Ovary (tissue), 9 donors: ENCODE data around the gene SMCHD1. TPM values are rescaled to one million over a fixed set of nuclear protein-coding genes. Genes with fewer than 3 reads are reported as not detected.
"Not testable (repeated sequence)": the region's sequence is repeated elsewhere in the genome, so short reads cannot be mapped to it uniquely, and the experiment has no call there.

Experiments
- DNase-seq, 5 donors: peaks; one replicate each; pipeline ENCODE4 v3.0.0-alpha.2; 2019 to 2020
- H3K27ac ChIP-seq, 2 donors: fragments of 200-600 bp; one replicate each; pipeline versions ENCODE4 v1.5.1 to v1.8.0; 2019 to 2022
- H3K27me3 ChIP-seq: fragments of 200-600 bp; one replicate; pipeline ENCODE4 v1.8.0; 2022
- H3K36me3 ChIP-seq: fragments of 200-600 bp; sonication (generic); one replicate; pipeline ENCODE4 v1.5.1; 2019
- H3K4me1 ChIP-seq: one replicate; pipeline ENCODE4 v1.8.1; 2013; ENCODE audit warnings: mild to moderate bottlenecking, moderate library complexity; ENCODE audit not compliant: insufficient read depth
- H3K4me3 ChIP-seq: fragments of 200-600 bp; sonication (generic); one replicate; pipeline ENCODE4 v1.5.1; 2017
- H3K9me3 ChIP-seq, 2 donors: fragments of 200-600 bp in 1 of 2; sonication (generic) in 1 of 2; one replicate each; pipeline versions ENCODE4 v1.5.1 to v1.8.1; 2013 to 2019; ENCODE audit warnings: mild to moderate bottlenecking in 1 of 2, moderate library complexity in 1 of 2
- CTCF ChIP-seq, 3 donors: fragments of 450-650 bp in 2 of 3; fragments of 200-600 bp in 1 of 3; IDR thresholded peaks; one replicate each; pipeline versions ENCODE4 v1.5.1 to v1.8.0; 2016 to 2022; ENCODE audit warnings: antibody characterized with exemption in 3 of 3, mild to moderate bottlenecking in 1 of 3
- EP300 ChIP-seq: sonication (generic); formaldehyde crosslinking; IDR thresholded peaks from one replicate; pipeline ENCODE4 v1.6.1; 2017; ENCODE audit warnings: antibody characterized with exemption
- POLR2A ChIP-seq: fragments of 450-650 bp; IDR thresholded peaks from one replicate; pipeline ENCODE4 v1.6.1; 2017; ENCODE audit warnings: antibody characterized with exemption, mild to moderate bottlenecking, moderate library complexity
- WGBS, 3 donors: extraction: QIAGEN DNeasy Blood & Tissue Kit in 1 of 3; methylation state at CpG; one replicate each; pipeline versions ENCODE4 v1.1.5 to v1.1.7; 2013 to 2017; 5-methylcytosine and 5-hydroxymethylcytosine counted together
- intact Hi-C, 4 donors: fragments of 100-400 bp; cut with DNase I; formaldehyde crosslinking; loops; one replicate each; pipeline versions ENCODE4 v1.11.0 to v1.15.1; 2022 to 2023
- polyA plus RNA-seq, 2 donors: library from polyadenylated mRNA; stranded (reverse); fragments of 200-250 nt in 1 of 2; fragments of 350-450 nt in 1 of 2; fragmentation: Illumina TruSeq in 1 of 2; extraction: RNeasy Lipid Tissue Mini Kit (QIAGEN cat#74804) in 1 of 2; gene quantifications; one replicate each; pipeline ENCODE4 v1.2.3, GENCODE V29; 2013 to 2014
- total RNA-seq, 7 donors: library from RNA; depleted of rRNA in 2 of 7; stranded (reverse); fragments of >200 nt in 2 of 7; fragmentation: NEBNext Ultra II Directional in 3 of 7; extraction: Animal tissue kit (Norgen Biotek cat#: 25700) in 3 of 7; gene quantifications; one replicate each; pipeline versions ENCODE4 v1.1.0 to v1.2.4, GENCODE V29; 2016 to 2023
- donor health status: DM: no; HTN: no; CAD: no; lungs with moderate emphysema.
- donor health status: DM: no; HTN: no; CAD: no.
- donor health status: Bipolar disorder and iron deficiency.
- donor health status: DM: yes; HTN: yes; CAD: no.
- donor health status: DM: no; HTN: no; CAD: no.
- donor health status: DM: yes; HTN: yes; CAD: no.

SMCHD1 gene
- total and polyA plus RNA-seq, 9 donors: 15.6 to 82.7 (median 50.9) TPM

DNA sequence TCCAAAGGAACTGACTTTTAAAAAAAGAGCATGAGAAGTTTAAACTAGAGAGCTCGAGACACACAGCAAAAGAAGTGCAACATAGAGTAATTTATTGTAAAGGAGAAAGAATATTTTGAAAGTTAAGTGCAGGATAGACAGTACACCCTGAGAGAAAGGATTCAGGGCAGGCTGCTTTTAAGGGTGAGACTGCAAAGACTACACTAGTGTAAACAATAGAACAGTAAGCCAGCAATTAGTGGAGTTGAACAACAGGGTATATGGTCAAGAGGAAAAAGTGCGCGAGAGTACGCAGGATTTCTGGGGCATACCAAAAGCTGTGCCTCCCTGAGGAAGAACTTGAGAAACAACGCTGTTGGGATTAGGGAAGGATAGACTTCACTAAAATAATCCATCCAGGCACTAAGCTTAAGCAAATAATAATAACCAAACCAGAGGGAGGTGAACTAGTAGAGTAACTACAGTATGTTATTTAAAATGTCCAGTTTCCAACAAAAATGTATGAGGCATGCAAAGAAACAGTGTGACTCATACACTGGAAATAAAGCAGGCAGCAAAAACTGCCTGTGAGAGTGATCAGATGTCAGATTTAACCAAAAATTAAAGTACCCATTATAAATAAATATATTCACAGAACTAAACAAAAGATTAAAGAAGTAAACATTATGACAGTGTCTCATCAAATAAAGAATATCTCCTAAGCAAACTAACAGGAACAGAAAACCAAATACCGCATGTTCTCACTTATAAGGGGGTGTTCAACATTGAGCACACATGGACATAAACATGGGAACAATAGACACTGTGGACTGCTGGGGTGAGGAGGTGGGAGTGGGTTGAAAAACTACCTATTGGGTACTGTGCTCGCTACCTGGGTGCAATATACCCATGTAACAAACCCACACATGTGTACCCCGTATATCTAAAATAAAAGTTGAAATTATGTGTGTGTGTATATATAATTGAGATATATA is 150.7 kb downstream of the SMCHD1 start:
- DNase-seq: no peak
- H3K36me3 ChIP-seq: no peaks in the 10 kb centered on the region
- no peaks in the 10 kb centered on the region for H3K27me3 ChIP-seq
- 90 to 92% (median 91%) methylated on average over 8 of the region's 8 CpGs for WGBS, 3 donors
- no peaks in the 10 kb centered on the region for H3K4me1 ChIP-seq
- intact Hi-C loops: no loop called here
- TF ChIP-seq POLR2A (no peak), CTCF (IDR thresholded peaks at IDR 0.05) (no peak), EP300 (no peak)
- no peak overlapping the region for H3K27ac ChIP-seq
- H3K4me3 ChIP-seq: no peak overlapping the region
- H3K9me3 ChIP-seq: no peaks in the 10 kb centered on the region

GRCh38 chr18:2808640-2809039 is 153.1 kb downstream of the SMCHD1 start:
- H3K9me3 ChIP-seq, H3K36me3 ChIP-seq, H3K27ac ChIP-seq, H3K4me1 ChIP-seq, H3K27me3 ChIP-seq, intact Hi-C loops, DNase-seq, H3K4me3 ChIP-seq: not testable (repeated sequence)
- 86 to 87% (median 87%) methylated on average over 2 of the region's 2 CpGs for WGBS, 3 donors

DNA sequence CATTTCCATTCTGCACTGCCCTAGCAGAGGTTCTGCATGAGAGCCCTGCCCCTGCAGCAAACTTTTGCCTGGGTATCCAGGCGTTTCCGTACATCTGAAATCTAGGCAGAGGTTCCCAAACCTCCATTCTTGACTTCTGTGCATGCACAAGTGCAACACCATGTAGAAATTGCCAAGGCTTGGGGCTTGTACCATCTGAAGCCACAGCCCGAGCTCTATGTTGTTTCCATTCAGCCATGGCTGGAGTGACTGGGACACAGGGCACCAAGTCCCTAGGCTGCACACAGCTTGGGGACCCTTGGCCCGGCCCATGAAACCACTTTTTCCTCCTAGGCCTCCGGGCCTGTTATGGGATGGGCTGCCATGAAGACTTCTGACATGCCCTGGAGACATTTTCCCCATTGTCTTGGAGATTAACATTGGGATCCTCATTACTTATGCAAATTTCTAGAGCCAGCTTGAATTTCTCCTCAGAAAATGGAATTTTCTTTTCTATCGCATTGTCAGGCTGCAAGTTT is 154.2 kb downstream of the SMCHD1 start:
- H3K4me3 ChIP-seq, H3K4me1 ChIP-seq, H3K9me3 ChIP-seq, intact Hi-C loops, H3K36me3 ChIP-seq, DNase-seq, H3K27ac ChIP-seq, H3K27me3 ChIP-seq: not testable (repeated sequence)
- 93 to 99% (median 97%) methylated on average over 6 of the region's 6 CpGs for WGBS, 3 donors

DNA sequence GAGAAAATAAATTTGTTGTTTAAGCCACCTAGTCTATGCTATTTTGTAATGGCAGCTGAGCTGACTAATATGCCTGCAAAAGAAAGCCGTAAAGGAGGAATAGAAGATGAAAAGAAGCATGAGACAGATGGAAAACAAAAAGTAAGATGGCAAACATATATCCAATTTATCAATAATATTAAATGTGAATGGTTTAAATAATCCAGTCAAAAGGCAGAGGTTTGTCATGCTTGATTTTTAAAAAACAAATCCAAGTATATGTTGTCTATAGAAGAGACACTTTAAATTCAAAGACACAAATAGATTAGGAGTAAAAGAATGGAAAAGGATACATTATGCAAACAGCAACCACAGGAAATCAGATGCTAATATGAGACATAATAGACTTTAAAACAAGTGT is 155.9 kb downstream of the SMCHD1 start:
- H3K36me3 ChIP-seq: no peaks in the 10 kb centered on the region
- 96 to 98% (median 97%) methylated on average over 1 of the region's 1 CpG for WGBS, 3 donors
- TF ChIP-seq POLR2A: no peak
- no peak for TF ChIP-seq EP300
- TF ChIP-seq CTCF (IDR thresholded peaks at IDR 0.05): no peak
- DNase-seq: no peak
- intact Hi-C loops: no loop called here
- H3K27me3 ChIP-seq: no peaks in the 10 kb centered on the region
- H3K4me1 ChIP-seq: no peaks in the 10 kb centered on the region
- peaks cover 0 to 2% of the 10 kb centered on the region in 2 donors for H3K9me3 ChIP-seq
- no peak overlapping the region for H3K4me3 ChIP-seq
- no peak overlapping the region for H3K27ac ChIP-seq

GRCh38 chr18:2814928-2815327 is 159.4 kb downstream of the SMCHD1 start:
- no peak for TF ChIP-seq EP300
- TF ChIP-seq CTCF (IDR thresholded peaks at IDR 0.05): no peak
- TF ChIP-seq POLR2A: no peak
- no peak for DNase-seq
- WGBS, 3 donors: 93 to 99% (median 94%) methylated on average over 2 of the region's 2 CpGs
- H3K4me3 ChIP-seq: no peak overlapping the region
- no peak overlapping the region for H3K27ac ChIP-seq
- peaks cover 0 to 2% of the 10 kb centered on the region in 2 donors for H3K9me3 ChIP-seq
- H3K27me3 ChIP-seq: no peaks in the 10 kb centered on the region
- no peaks in the 10 kb centered on the region for H3K36me3 ChIP-seq
- no peaks in the 10 kb centered on the region for H3K4me1 ChIP-seq
- intact Hi-C loops: no loop called here
